H9 (cell line): ENCODE data around the gene RNASEL. TPM values are rescaled to one million over a fixed set of nuclear protein-coding genes. Genes with fewer than 3 reads are reported as not detected.

Experiments used
- DNase-seq: peaks from one replicate; pipeline ENCODE4 v3.0.0-alpha.2; 2017
- H2AFZ ChIP-seq: one replicate; pipeline ENCODE4 v1.6.1; 2013; ENCODE audit warnings: mild to moderate bottlenecking, low read length, control low read depth, moderate library complexity
- H2AK5ac ChIP-seq: 2 replicates; pipeline ENCODE4 v1.6.1; 2013; ENCODE audit warnings: low read length, control low read depth, mixed read lengths; ENCODE audit not compliant: insufficient read length
- H2BK120ac ChIP-seq: one replicate; pipeline ENCODE4 v1.6.1; 2013; ENCODE audit warnings: low read depth, mild to moderate bottlenecking, low read length, control low read depth, inconsistent platforms; ENCODE audit not compliant: poor library complexity, severe bottlenecking
- H2BK12ac ChIP-seq: 2 replicates; pipeline ENCODE4 v1.6.1; 2013; ENCODE audit warnings: low read length, control low read depth, mixed read lengths, low read depth; ENCODE audit not compliant: insufficient read length
- H2BK15ac ChIP-seq: 2 replicates; pipeline ENCODE4 v1.6.1; 2013; ENCODE audit warnings: low read depth, low read length, control low read depth
- H2BK20ac ChIP-seq: one replicate; pipeline ENCODE4 v1.6.1; 2013; ENCODE audit warnings: low read depth, mild to moderate bottlenecking, low read length, control low read depth, inconsistent platforms; ENCODE audit not compliant: poor library complexity, severe bottlenecking
- H2BK5ac ChIP-seq: 2 replicates; pipeline ENCODE4 v1.6.1; 2013; ENCODE audit warnings: low read length, control low read depth, mixed read lengths; ENCODE audit not compliant: insufficient read length
- H3K14ac ChIP-seq: 2 replicates; pipeline ENCODE4 v1.6.1; 2013; ENCODE audit warnings: low read length, control low read depth; ENCODE audit not compliant: insufficient read depth
- H3K18ac ChIP-seq: 2 replicates; pipeline ENCODE4 v1.6.1; 2013; ENCODE audit warnings: low read depth, mild to moderate bottlenecking, mixed read lengths, low read length, control low read depth; ENCODE audit not compliant: insufficient read length
- H3K23ac ChIP-seq: 2 replicates; pipeline ENCODE4 v1.6.1; 2013; ENCODE audit warnings: low read length, control low read depth, mixed read lengths, low read depth; ENCODE audit not compliant: insufficient read length
- H3K23me2 ChIP-seq: 2 replicates; pipeline ENCODE4 v1.6.1; 2013; ENCODE audit warnings: low read depth, mild to moderate bottlenecking, mixed read lengths, low read length, control low read depth; ENCODE audit not compliant: insufficient read length, poor library complexity, severe bottlenecking
- H3K27ac ChIP-seq: 2 replicates; pipeline ENCODE4 v1.5.1; 2013; ENCODE audit warnings: low read length, control low read depth, mixed read lengths, low read depth; ENCODE audit not compliant: insufficient read length
- H3K27me3 ChIP-seq: 2 replicates; pipeline ENCODE4 v1.6.1; 2013; ENCODE audit warnings: low read length, control low read depth, inconsistent platforms; ENCODE audit not compliant: insufficient read depth
- H3K4ac ChIP-seq: 2 replicates; pipeline ENCODE4 v1.6.1; 2013; ENCODE audit warnings: low read depth, mild to moderate bottlenecking, control low read depth, inconsistent platforms, low read length, moderate library complexity
- H3K4me1 ChIP-seq: 2 replicates; pipeline ENCODE4 v1.6.1; 2013; ENCODE audit warnings: low read length, control low read depth, inconsistent platforms; ENCODE audit not compliant: insufficient read depth
- H3K4me2 ChIP-seq: 2 replicates; pipeline ENCODE4 v1.6.1; 2013; ENCODE audit warnings: low read length, control low read depth, mixed read lengths; ENCODE audit not compliant: insufficient read length, insufficient read depth
- H3K56ac ChIP-seq: 2 replicates; pipeline ENCODE4 v1.6.1; 2013; ENCODE audit warnings: low read depth, mild to moderate bottlenecking, mixed read lengths, low read length, control low read depth; ENCODE audit not compliant: insufficient read length
- H3K79me1 ChIP-seq: 2 replicates; pipeline ENCODE4 v1.6.1; 2013; ENCODE audit warnings: low read depth, mild to moderate bottlenecking, moderate library complexity, low read length, control low read depth, inconsistent platforms; ENCODE audit not compliant: insufficient read depth, poor library complexity, severe bottlenecking
- H3K79me2 ChIP-seq: 2 replicates; pipeline ENCODE4 v1.6.1; 2013; ENCODE audit warnings: low read length, control low read depth, inconsistent platforms; ENCODE audit not compliant: insufficient read depth
- H3K9ac ChIP-seq: 2 replicates; pipeline ENCODE4 v1.6.1; 2013; ENCODE audit warnings: low read length, control low read depth, mixed read lengths; ENCODE audit not compliant: insufficient read length; ENCODE audit errors: extremely low read depth
- H3K9me3 ChIP-seq: one replicate; pipeline ENCODE4 v1.6.1; 2013; ENCODE audit warnings: low read depth, low read length, inconsistent platforms; ENCODE audit not compliant: control insufficient read depth
- H3T11ph ChIP-seq: one replicate; pipeline ENCODE4 v1.6.1; 2013; ENCODE audit warnings: mild to moderate bottlenecking, low read length, control low read depth, inconsistent platforms
- H4K20me1 ChIP-seq: one replicate; pipeline ENCODE4 v1.6.1; 2013; ENCODE audit not compliant: control insufficient read depth, insufficient read length, insufficient read depth
- H4K5ac ChIP-seq: 2 replicates; pipeline ENCODE4 v1.6.1; 2013; ENCODE audit warnings: low read depth, mild to moderate bottlenecking, mixed read lengths, low read length, control low read depth; ENCODE audit not compliant: insufficient read length
- H4K8ac ChIP-seq: replicated peaks from 2 replicates; pipeline ENCODE4 v1.6.1; 2013; ENCODE audit warnings: low read length, control low read depth, mixed read lengths, low read depth; ENCODE audit not compliant: insufficient read length
- H4K91ac ChIP-seq: 2 replicates; pipeline ENCODE4 v1.6.1; 2013; ENCODE audit warnings: low read depth, mild to moderate bottlenecking, moderate library complexity, mixed read lengths, low read length, control low read depth; ENCODE audit not compliant: insufficient read length
- H3K27ac Mint-ChIP-seq, 3 experiments: 2 replicates in 2 of 3; 3 replicates in 1 of 3; pipeline ENCODE4 v1.8.0; 2020 to 2021; ENCODE audit warnings: mixed read lengths in 3 of 3, mild to moderate bottlenecking in 1 of 3, moderate library complexity in 1 of 3
- H3K27me3 Mint-ChIP-seq: 2 replicates; pipeline ENCODE4 v1.8.0; 2021; ENCODE audit warnings: low read depth, mild to moderate bottlenecking, moderate library complexity, mixed read lengths
- H3K36me3 Mint-ChIP-seq, 3 experiments: 2 replicates in 2 of 3; 3 replicates in 1 of 3; pipeline ENCODE4 v1.8.0; 2020 to 2021; ENCODE audit warnings: low read depth in 3 of 3, mixed read lengths in 3 of 3; ENCODE audit not compliant: insufficient read depth in 1 of 3
- H3K4me1 Mint-ChIP-seq, 2 experiments: 2 replicates each; pipeline ENCODE4 v1.8.0; 2020; ENCODE audit warnings: mixed read lengths in 2 of 2
- H3K4me3 Mint-ChIP-seq, 2 experiments: 2 replicates in 1 of 2; 3 replicates in 1 of 2; pipeline ENCODE4 v1.8.0; 2020 to 2021; ENCODE audit warnings: mild to moderate bottlenecking in 2 of 2, mixed read lengths in 2 of 2, moderate library complexity in 1 of 2
- H3K9me3 Mint-ChIP-seq, 2 experiments: 2 replicates in 1 of 2; 3 replicates in 1 of 2; pipeline ENCODE4 v1.8.0; 2020; ENCODE audit warnings: mild to moderate bottlenecking in 2 of 2, mixed read lengths in 2 of 2, moderate library complexity in 1 of 2
- WGBS: extraction: QIAGEN DNeasy Blood & Tissue Kit; methylation state at CpG from one replicate; pipeline ENCODE4 v1.1.7; 2013; ENCODE audit warnings: missing lambda C conversion rate, low lambda C conversion rate, mixed read lengths; ENCODE audit not compliant: insufficient read length; ENCODE audit errors: extremely low coverage; 5-methylcytosine and 5-hydroxymethylcytosine counted together
- total RNA-seq: library from RNA; stranded (reverse); gene quantifications from 2 replicates; pipeline ENCODE4 v1.2.1, GENCODE V29; 2021
- TF ChIP-seq, protein P1 (sequence below): fragments of 200-600 bp; sonication (generic); conservative IDR thresholded peaks from 3 replicates; pipeline ENCODE4 v1.8.0; 2021; ENCODE audit warnings: antibody characterized with exemption, mild to moderate bottlenecking

Gene RNASEL
- total RNA-seq, 1 experiment from 2014 or later: 0.63 TPM

DNA sequence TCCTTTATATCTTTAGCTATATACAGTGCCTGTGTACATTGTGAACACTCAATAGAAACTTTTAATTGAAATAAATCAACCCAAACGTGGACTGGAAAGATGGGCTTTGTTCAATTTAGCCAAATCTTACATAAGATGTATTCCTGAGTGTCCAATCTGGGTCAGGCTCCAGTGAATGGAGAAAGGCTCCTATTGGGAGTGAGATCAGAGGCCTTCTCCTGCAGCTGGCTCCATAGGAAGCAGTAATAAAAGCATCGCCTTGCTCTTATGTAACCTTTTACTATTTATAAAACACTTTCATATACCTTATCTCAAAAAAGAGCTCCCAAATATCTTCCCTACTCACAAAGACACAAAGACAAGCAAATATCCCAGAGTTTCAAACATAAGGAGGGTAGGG, 40.0 kb upstream of the RNASEL start:
- peaks cover 43 to 45% of the 10 kb centered on the region in 2 experiments for H3K4me1 Mint-ChIP-seq
- Histone ChIP-seq H3K4me2 (no peak overlapping the region), H3K27ac (no peak overlapping the region)

More for the DNA sequence above, 40.0 kb upstream of the RNASEL start:
- H3K4me3 Mint-ChIP-seq: no peak overlapping the region
- no CpG with 5 or more reads among the region's 2 CpGs for WGBS
- Histone ChIP-seq H3K27me3 (no peaks in the 10 kb centered on the region), H2BK20ac (no peak overlapping the region), H3K4me1 (peaks cover 6% of the 10 kb centered on the region), H3K56ac (no peak overlapping the region), H2BK15ac (no peak overlapping the region), H4K5ac (no peak overlapping the region), H4K8ac (no peak overlapping the region), H3K79me1 (no peaks in the 10 kb centered on the region), H3K4ac (no peak overlapping the region), H3K23me2 (no peaks in the 10 kb centered on the region), H3K79me2 (no peaks in the 10 kb centered on the region), H2BK5ac (no peak overlapping the region), H3K14ac (no peak overlapping the region), H3K18ac (no peak overlapping the region), H2AFZ (no peak overlapping the region), H2BK120ac (no peak overlapping the region), H3T11ph (no peak overlapping the region), H2BK12ac (no peak overlapping the region), H2AK5ac (no peak overlapping the region), H4K91ac (no peak overlapping the region), H3K23ac (no peak overlapping the region), H3K9me3 (no peaks in the 10 kb centered on the region), H3K9ac (no peak overlapping the region), H4K20me1 (no peaks in the 10 kb centered on the region)
- TF ChIP-seq, protein P1, sequence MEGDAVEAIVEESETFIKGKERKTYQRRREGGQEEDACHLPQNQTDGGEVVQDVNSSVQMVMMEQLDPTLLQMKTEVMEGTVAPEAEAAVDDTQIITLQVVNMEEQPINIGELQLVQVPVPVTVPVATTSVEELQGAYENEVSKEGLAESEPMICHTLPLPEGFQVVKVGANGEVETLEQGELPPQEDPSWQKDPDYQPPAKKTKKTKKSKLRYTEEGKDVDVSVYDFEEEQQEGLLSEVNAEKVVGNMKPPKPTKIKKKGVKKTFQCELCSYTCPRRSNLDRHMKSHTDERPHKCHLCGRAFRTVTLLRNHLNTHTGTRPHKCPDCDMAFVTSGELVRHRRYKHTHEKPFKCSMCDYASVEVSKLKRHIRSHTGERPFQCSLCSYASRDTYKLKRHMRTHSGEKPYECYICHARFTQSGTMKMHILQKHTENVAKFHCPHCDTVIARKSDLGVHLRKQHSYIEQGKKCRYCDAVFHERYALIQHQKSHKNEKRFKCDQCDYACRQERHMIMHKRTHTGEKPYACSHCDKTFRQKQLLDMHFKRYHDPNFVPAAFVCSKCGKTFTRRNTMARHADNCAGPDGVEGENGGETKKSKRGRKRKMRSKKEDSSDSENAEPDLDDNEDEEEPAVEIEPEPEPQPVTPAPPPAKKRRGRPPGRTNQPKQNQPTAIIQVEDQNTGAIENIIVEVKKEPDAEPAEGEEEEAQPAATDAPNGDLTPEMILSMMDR: no peak
- no peaks in the 10 kb centered on the region for H3K36me3 Mint-ChIP-seq
- no peaks in the 10 kb centered on the region for H3K9me3 Mint-ChIP-seq
- no peak overlapping the region; a peak in 1 of 7 replicates for H3K27ac Mint-ChIP-seq
- no peaks in the 10 kb centered on the region; the same call in 1 of the 2 replicates for H3K27me3 Mint-ChIP-seq
- DNase-seq: no peak
